Measurements from ENCODE around the gene PRKCB. TPM values are rescaled to one million over a fixed set of nuclear protein-coding genes. Genes with fewer than 3 reads are reported as not detected.

The PRKCB gene
- polyA plus RNA-seq, 2 of the 4 experiments (the other 2 are of a cell fraction), result 0.09 to 0.22 TPM

DNA sequence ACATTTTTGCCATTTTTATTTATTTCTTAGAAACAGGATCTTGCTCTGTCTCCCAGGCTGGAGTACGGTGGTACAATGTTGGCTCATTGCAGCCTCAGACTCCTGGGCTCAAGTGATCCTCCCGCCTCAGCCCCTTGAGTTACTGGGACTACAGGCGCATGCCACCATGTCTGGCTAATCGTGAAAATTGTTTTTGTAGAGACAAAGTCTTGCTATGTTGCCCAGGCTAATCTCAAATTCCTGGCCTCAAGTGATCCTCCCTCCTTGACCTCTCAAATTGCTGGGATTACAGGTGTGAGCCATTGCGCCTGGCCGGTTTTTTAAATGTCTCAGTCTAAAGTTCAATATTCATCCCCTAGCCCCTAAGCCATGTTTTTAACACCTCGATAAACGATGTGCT lies 237.5 kb downstream of the PRKCB start:
- H3K4me3 ChIP-seq, result no peak overlapping the region
- H3K27ac ChIP-seq, result no peak overlapping the region
- CTCF ChIA-PET, result interaction anchor here (1.2 kb wide), 1 partner anchor 28 kb away, joined by 4 read pairs; no protein-coding TSS in a partner anchor
- ATAC-seq (no peak), FAIRE-seq (no peak), DNase-seq (ENCODE audit: low read depth in 1 of 2, low spot score in 1 of 2) (no peak)
- no peaks in the 10 kb centered on the region for H3K4me1 ChIP-seq
- POLR2A ChIA-PET, result no interaction called here
- no peaks in the 10 kb centered on the region for H3K9me3 ChIP-seq
- H3K4me2 ChIP-seq, result no peak overlapping the region
- TF ChIP-seq MAFK (IDR thresholded peaks at IDR 0.05; ENCODE audit: partially characterized antibody) (no peak), RCOR1 (IDR thresholded peaks at IDR 0.05; ENCODE audit: low read depth, low read length) (no peak), ATOH8 (CRISPR knock-in tag; IDR thresholded peaks at IDR 0.05; ENCODE audit: low read depth) (no peak), JUN (IDR thresholded peaks at IDR 0.05) (no peak), POLR2AphosphoS2 (conservative IDR thresholded peaks at IDR 0.05; ENCODE audit: low read length) (no peak), FOSB (CRISPR knock-in tag; IDR thresholded peaks at IDR 0.05) (no peak), CEBPB (IDR thresholded peaks at IDR 0.05) (no peak), NFE2L2 (conservative IDR thresholded peaks at IDR 0.05; ENCODE audit: low read length) (no peak), CBX2 (IDR thresholded peaks at IDR 0.05; ENCODE audit: borderline replicate concordance, low read depth) (no peak), HMGXB4 (CRISPR knock-in tag; IDR thresholded peaks at IDR 0.05; ENCODE audit: borderline replicate concordance) (no peak), RARB (CRISPR knock-in tag; IDR thresholded peaks at IDR 0.05) (no peak), GATA3 (IDR thresholded peaks at IDR 0.05; ENCODE audit: borderline replicate concordance) (no peak), KDM1A (IDR thresholded peaks at IDR 0.05; ENCODE audit: low read depth) (no peak), CHD4 (IDR thresholded peaks at IDR 0.05; ENCODE audit: borderline replicate concordance) (no peak), MYC (IDR thresholded peaks at IDR 0.05; ENCODE audit: borderline replicate concordance, low read length) (no peak), NR3C1 (IDR thresholded peaks at IDR 0.05) (no peak), SREBF2 (IDR thresholded peaks at IDR 0.05) (no peak), HOXA7 (CRISPR knock-in tag; IDR thresholded peaks at IDR 0.05) (no peak), ZNF302 (CRISPR knock-in tag; IDR thresholded peaks at IDR 0.05) (no peak)
- TF ChIP-seq, protein P1, sequence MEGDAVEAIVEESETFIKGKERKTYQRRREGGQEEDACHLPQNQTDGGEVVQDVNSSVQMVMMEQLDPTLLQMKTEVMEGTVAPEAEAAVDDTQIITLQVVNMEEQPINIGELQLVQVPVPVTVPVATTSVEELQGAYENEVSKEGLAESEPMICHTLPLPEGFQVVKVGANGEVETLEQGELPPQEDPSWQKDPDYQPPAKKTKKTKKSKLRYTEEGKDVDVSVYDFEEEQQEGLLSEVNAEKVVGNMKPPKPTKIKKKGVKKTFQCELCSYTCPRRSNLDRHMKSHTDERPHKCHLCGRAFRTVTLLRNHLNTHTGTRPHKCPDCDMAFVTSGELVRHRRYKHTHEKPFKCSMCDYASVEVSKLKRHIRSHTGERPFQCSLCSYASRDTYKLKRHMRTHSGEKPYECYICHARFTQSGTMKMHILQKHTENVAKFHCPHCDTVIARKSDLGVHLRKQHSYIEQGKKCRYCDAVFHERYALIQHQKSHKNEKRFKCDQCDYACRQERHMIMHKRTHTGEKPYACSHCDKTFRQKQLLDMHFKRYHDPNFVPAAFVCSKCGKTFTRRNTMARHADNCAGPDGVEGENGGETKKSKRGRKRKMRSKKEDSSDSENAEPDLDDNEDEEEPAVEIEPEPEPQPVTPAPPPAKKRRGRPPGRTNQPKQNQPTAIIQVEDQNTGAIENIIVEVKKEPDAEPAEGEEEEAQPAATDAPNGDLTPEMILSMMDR (IDR thresholded peaks at IDR 0.05), result no peak
- 41% methylated on average over 8 of the region's 8 CpGs for WGBS (ENCODE audit: missing lambda C conversion rate)

GRCh38 chr16:24074574-24074973 lies 238.8 kb downstream of the PRKCB start:
- ChIA-PET POLR2A (interaction anchor here (0.7 kb wide), 1 partner anchor 14 kb away, joined by 4 read pairs; no protein-coding TSS in a partner anchor), CTCF (interaction anchor here (0.6 to 1.1 kb wide), 3 partner anchors 14 to 1474 kb away, joined by 3 to 5 read pairs (median 5); no protein-coding TSS in a partner anchor)
- no peak overlapping the region for H3K4me3 ChIP-seq
- FAIRE-seq (no peak), DNase-seq (ENCODE audit: low read depth in 1 of 2, low spot score in 1 of 2) (no peak), ATAC-seq (no peak)
- no peak for TF ChIP-seq SREBF2 (IDR thresholded peaks at IDR 0.05)
- no peak for TF ChIP-seq ZSCAN20 (CRISPR knock-in tag; IDR thresholded peaks at IDR 0.05)
- TF ChIP-seq EHF (CRISPR knock-in tag; IDR thresholded peaks at IDR 0.05), result no peak
- TF ChIP-seq NR3C1 (IDR thresholded peaks at IDR 0.05), result no peak
- TF ChIP-seq HOXB5 (CRISPR knock-in tag; IDR thresholded peaks at IDR 0.05), result no peak
- no peak for TF ChIP-seq SMC3 (IDR thresholded peaks at IDR 0.05)
- TF ChIP-seq, protein P1 (IDR thresholded peaks at IDR 0.05), result no peak
- no peak for TF ChIP-seq EP300 (IDR thresholded peaks at IDR 0.05)
- no peak for TF ChIP-seq RARB (CRISPR knock-in tag; IDR thresholded peaks at IDR 0.05)
- TF ChIP-seq, protein P2, sequence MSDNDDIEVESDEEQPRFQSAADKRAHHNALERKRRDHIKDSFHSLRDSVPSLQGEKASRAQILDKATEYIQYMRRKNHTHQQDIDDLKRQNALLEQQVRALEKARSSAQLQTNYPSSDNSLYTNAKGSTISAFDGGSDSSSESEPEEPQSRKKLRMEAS (IDR thresholded peaks at IDR 0.05), result no peak
- no peak for TF ChIP-seq PHF8 (IDR thresholded peaks at IDR 0.05; ENCODE audit: borderline replicate concordance, low read depth)
- no peak overlapping the region for H3K27ac ChIP-seq
- H3K4me1 ChIP-seq, result no peaks in the 10 kb centered on the region
- WGBS (ENCODE audit: missing lambda C conversion rate), result 8% methylated on average over 5 of the region's 5 CpGs
- no peak overlapping the region for H3K4me2 ChIP-seq
- no peaks in the 10 kb centered on the region for H3K9me3 ChIP-seq

All from A549 (cell line).